Measurements from ENCODE around the gene HSPG2.
"Not testable (repeated sequence)": the region's sequence is repeated elsewhere in the genome, so short reads cannot be mapped to it uniquely, and the experiment has no call there.

The HSPG2 gene

DNA sequence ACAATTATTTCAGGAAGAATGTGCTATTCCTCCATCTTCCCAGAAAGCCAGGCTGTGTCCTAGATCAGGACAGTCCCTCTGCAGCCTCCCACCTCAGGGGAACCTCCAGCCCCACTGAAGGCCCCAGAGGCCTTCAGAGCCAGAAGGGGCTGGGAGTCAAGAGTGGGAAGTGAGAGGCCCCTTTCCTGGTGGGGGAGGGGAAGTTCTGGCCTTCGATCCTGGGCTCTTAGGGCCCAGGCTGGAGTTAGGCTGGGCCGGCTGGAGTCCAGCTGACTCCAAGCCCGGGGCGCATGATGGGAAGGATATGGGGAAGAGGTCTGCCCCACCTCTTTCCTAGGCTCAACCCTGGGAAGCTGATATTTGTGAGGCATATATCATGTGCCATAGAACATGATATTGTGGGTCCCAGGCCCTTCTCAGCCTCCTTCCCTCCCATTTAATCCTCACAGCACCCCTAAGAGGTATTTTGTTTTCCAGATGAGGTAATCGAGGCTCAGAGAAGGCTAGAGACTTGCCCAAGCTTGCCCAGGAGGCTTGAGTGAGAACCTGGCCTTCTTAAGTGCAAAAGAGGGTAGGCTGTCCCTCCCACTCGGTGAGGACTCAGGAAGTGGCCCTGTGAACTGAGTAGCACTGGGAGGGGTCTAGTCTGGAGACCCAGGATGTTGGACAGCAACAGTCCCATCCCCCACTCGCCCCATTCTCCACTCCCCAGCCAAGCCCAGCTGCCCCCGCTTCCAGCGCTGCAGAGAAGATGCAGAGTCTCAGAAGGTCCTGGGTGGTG, 18.6 kb upstream of the HSPG2 start:
- DNase-seq: no peak

DNA sequence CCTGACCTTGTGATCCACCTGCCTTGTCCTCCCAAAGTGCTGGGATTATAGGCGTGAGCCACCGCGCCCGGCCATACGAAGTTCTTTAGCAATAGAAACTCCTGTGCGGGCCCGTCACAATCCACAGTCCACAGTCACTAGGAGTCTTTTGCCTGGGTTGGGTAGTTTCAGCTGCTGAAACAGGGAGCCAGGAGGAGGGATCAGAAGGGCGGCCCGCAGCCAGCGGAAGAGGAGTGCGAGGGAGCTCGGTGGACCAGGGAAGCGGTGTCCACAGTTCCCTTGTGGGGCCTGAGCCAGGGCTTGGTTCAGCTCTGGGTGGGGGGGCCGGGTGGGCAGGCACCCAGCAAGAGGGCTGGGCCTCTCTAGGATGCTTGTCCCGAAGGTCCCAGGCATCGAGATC, 17.9 kb upstream of the HSPG2 start:
- no peak for DNase-seq

DNA sequence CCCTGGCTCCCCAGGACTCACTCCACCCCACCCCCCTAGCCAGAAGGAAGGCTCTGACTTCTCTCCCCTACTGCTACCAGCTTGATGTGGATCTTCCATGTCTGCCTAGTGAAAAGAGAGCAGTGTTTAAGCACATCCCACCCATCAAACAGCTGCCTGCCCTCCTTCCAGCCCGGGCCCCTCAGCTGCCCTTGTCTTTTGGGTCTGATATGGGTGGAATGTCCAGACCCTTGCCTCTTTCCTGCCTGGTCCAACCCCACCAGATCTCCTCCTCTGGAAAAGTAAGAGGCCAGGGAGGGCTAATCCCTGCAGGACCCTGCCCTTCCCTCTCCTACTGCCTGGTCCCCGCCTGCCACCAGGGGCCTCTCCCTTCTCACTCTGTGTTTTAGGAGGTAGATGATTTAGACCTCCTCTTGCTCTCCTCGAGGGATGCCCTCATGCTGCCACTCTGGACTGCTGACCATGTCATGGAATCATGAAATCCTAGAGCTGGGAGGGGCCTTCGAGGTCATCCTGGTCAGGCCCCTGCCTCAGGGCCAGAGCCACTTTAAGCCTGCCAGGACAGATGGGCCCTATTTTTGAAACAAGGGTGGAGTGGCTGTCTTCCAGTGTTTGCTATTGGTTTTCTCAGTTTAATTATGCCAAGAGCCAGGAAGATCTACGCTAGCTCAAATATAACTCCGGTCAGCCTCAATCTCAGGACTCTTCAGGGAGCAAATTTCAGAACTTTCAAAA, 15.8 kb upstream of the HSPG2 start:
- no peak for DNase-seq

DNA sequence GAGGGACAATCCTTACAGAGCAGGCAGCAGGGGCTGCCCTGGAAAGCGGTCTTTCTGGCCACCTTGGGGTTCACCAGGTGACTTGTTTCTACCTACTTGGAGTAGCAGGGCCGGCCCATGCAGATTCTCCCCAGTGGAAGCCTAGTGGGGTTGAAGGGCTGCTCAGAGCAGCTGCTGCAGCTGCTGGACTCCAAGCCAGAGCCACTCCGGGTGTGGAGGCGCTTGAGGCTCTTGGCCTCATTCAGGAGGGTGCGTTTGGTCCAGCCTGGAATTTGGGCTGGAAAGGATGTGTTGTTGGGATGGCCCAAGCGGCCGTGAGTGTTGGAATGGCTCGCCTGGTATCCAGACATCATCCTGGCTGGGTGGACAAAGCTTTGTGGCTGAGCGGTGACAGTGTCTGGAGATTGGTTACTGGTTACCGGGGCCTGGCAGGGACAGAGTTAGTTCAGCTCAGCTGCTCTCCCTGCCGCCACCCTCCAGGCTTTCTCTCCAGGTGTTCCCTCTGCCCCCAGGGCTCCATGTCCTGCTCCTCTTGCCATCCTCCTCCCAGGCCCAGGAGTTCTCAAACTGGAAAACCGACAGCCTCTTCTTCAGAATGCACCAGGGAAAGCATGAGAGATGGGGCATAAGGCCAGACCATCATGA, 14.2 kb upstream of the HSPG2 start:
- no peak for DNase-seq

DNA sequence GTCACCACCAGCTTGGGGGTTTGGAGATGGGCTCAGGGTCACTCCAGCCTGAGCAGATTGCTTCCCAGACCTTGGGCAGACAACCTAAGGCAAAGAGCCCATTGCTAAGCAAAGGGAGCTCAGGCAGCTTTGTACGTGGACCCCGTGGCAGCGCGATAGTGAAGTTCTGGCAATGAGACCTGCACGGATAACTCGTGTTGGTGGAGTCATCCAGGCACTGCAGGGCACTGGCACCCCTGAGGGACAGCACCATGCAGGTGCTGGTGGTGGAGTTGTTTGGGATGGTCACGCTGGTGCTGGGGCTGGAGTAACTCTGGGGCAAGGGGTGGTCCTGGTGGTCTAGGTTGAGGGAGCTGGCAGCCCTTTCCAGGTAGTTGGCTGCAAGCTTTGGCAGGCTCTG, 13.6 kb upstream of the HSPG2 start:
- DNase-seq: no peak

DNA sequence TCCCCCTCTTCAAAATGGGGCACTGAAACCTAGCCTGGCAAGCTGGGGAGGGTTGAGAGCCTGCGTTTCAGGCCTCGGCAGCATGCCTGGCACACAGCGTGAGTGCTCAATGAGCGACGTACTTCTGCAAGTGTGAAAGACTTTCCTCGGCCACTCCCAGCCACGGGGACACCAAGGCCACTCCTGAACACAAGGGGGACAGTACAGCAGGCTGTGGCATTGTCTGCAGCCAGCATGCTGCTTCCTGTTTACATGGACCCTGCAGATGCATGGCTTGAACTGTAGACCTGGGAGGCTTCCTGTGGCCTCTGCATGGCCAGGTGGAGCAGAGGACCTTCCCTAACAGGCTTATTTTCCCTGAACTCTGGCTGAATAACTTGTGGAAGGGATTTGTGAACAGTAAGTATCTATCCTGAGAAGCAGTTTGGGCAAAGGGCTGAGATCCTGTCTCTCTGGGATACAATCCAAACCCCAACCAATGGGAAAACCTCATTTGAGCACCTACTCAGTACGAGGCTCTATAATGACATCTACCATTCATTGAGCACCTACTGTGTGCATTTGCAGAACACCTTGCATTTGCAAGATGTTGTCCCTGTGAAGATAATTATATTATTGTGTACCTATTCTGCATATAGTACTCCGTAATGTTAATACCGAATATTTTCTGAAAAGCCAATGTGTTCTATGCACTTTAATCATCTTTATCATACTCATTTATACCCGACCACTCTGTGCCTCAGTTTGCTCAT, 9.9 kb upstream of the HSPG2 start:
- no peak for DNase-seq

DNA sequence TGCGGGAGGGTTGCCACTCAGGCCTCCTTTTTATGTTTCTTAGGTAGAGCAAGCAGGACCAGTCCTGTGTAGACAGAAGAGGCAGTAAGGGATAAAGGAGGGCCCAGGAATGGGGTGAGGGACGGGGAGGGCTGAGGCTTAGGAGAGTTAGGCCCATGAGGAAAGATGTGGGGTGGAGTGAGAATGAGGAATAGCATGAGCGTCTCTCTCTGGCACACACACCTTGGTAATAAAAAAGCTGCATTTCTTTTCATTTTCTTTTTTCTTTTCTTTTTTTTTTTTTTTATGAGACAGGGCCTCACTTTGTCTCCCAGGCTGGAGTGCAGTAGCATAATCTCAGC, 7.6 kb upstream of the HSPG2 start:
- DNase-seq: no peak

DNA sequence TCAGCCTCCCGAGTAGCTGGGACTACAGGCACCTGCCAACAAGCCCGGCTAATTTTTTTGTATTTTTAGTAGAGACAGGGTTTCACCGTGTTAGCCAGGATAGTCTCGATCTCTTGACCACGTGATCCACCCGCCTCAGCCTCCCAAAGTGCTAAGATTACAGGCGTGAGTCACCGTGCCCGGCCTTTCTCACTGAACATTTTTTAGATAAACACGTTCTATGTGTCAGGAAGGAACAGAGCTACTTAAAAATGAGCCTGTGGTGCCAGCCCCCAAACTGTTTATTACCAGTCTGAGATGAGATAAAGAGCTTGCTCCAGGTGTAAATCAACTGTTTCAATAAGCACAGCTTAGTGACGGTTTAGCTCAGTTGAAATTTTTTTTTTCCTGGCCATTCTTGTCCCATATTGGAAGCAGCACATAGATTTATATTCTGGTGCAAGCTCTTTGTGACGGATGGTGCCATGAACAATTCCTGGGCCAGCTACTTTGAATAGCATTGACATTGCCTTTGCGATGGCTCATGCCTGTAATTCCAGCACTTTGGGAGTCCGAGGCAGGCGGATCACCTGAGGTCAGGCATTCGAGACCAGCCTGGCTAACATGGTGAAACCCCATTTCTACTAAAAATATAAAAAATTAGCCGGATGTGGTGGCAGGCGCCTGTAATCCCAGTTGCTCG, 6.0 kb upstream of the HSPG2 start:
- DNase-seq: not testable (repeated sequence)

DNA sequence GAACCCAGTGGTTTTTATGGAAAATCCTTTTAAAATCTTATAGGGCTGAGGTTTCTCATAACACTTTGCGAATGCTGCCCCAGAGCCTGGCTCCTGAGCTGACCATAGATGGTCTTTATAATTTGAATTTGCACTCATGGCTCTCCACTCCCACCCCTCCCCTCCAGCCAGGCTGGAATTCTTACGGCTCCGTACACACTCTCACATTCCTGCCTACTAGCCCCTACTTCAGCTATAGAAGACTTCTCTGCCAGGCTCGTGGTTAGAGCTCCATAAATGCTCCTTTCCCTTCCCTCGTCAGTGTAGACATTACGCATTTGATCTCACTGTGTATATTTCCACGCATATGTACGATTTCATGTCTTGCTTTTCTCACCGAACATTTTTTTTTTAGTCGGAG, 5.4 kb upstream of the HSPG2 start:
- DNase-seq: no peak

DNA sequence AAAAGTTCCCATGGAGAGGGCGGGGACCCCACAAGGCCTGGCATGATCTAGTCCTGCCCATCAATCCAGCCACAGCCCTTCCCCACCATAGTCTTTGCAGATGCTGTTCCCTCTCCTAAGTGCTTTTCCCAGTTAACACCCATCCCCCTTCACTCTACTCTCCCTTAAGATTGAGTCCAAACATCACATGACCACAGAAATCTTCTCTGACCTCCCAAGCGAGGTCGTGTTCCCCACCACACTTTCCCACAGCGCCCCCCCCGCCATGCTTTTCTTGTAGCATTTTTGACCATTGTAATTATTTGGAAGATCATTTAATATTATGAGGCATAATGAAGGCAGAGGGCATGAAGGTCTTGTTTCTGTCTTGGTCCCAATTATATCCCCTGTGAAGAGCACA, 4.3 kb upstream of the HSPG2 start:
- no peak for DNase-seq

DNA sequence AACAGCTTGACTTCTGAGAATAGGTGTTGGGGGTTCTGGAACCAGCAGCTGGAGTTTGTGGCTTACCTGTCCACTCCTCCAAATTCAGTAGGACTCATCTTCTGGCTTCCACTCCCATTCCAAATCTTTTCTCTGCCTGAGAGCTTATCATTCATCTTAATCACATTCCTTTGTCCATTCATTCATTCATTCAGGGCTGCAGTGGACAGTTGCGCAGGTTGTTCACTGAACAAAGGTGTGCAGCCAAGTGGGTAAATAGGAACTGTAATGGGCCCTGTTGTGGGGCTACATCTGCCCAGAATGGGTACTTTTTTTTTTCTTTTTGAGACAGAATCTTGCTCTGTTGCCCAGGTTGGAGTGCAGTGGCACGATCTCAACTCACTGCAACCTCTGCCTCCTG, 3.4 kb upstream of the HSPG2 start:
- no peak for DNase-seq

DNA sequence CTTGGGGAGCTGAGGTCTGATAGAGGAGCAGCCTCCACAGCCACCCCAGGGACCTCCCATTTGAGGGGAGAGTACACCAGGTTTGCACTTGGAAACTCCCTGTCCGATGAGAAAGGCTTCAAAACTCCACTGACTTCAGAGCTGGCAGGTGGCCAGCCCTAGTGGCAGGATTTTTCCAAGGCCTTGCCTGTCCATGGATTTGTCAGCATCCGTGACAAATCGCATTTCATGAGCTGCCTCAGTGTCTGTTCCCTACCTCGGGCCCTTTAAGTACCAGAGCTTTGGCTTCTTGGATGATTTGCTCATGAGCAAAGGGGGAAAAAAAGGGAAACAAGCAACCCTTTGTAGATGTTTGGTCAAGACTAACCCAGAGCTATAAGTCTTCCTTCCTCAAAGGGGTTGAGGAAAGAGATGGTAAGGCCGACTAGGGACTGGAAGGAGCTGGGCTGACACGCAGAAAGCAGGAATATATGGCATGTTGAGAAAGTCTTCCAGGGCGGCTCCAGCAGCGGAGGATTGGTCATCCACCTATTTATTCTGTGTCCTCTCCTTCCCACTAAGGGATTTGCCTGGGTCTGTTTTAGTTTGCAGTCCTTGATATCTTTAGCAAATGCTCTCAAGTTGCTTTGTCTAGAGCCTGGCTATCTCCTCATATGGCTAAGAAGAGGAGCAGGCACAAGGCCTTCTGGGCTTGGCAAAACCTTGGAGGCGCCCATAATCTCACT, 2.7 kb upstream of the HSPG2 start:
- DNase-seq: no peak

DNA sequence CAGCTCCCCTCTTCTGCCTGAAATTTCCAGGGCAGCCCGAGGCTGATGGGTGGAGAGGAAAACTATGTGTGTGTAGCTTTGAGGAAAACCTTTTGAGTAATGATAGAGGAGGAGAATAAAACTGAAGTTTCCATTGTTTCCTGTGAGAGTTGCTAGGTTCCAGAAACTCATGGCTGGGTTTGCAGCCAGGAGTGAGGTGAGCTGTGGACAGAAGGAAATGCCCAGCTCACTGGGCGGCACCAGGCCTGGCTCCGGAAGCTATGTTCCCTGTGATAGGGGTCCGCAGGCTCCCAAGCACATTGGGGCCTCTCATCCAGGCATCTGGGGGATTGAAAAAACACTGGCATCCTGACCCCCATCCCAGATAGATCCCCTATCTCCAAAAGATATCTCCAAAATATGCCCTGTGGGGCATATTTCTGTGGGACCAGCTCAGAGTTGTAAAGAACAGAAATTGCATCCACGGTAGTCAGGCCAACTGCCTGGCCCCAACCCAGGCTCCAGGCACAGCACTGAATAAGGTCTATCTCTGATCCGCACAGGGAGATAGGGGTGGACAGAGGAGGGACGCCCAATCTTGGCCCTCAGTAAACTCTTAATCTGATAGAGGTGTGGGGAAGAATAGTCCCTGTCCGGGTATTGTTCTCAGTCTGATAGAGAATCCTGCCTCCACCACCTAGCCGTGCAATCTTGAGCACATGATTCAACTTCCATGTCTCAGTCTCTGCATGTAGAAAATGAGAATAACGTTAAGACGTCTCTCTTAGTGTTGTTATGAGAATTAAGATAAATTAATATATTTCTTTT, 1.8 kb upstream of the HSPG2 start:
- DNase-seq: no peak

DNA sequence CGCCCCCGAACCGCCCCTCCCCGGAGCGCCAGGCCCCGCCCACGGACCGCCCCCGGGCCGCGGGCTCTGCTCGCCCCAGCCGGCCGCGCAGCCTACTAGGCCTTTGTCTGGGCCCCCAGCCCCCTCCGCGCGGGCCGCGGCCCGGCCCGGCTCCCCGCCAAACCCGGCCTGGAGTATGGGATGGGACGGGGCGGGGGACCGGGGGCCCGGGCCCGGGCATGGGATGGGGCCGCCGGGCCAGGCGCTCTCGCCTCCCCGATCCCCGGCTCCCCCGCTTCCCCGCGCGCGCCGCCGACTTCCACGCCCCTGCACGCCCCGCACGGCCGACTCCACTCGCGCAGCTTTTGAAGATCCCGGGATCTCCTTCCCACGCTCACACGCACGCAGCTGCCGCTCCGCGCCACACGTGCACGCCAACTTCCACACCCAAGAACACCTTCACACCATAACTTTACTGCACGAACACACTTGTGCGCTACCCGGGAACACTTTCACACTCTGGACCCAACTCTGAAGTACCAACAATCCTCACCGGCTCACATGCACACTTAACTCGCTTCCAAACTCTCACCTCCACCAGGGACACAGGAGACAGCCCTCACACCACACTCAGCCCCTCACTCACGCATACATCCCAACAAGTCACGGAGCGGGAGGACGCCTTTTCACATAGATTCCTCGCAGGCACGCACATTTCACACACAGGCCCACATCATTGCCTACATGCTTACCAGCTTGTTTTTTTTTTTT, 437 bp upstream of the HSPG2 start:
- peak; percentile 64 for DNase-seq

DNA sequence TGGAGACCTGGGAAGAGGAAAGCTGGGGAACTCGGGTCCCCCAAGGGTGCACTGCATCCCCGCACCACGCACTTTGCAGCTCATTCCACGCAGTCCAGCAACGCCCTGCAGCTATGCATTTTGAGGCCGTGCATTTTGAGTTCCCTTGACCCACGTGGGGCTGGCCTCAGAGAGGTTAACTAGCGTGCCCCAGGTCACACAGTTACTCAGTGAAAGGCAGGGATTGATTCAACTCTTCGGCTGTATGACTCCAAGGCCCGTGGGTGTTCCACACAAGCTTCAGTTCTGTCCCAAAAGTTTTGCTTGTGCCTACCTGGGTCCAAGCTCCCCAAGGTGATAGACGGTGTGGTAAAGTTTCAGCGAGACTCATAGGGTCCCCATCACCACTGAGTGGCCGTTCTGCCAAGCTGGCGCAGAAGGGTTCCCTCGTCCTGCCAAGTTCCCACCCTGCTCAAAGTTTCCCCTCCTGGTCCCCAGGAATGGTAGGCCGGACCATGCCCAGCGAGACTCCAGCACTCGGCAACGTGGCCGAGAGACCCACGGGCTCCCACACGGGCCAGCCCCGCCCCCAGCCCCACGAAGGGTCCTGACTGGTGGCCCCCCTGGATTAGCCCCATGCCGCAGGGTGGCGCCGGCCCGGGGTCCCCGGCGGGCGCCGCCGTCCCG, 611 bp downstream of the HSPG2 start:
- DNase-seq: no peak

DNA sequence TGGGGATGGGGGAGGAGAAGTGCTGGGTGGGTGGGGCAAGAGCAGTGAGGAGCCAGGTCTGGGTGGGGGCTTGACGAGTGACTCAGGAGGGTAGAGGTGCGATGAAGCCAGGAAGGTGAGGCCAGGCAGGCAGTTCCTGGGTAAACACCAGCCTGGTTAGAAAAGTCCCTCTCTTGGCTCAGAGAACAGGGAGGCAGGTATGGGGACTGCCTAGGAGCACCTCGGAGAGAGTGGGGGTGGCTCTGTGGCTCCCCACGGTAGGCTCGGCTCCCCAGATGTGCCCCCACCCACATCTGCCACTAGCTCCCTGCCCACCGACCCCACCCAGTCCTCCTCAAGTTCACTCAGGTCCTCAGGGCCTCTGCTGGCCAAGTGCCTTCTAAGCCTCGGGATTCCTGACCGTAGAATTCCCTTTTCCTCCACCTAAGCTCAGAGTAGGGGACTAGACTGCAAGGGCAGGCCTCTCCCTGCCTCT, 1.2 kb downstream of the HSPG2 start:
- DNase-seq: no peak

DNA sequence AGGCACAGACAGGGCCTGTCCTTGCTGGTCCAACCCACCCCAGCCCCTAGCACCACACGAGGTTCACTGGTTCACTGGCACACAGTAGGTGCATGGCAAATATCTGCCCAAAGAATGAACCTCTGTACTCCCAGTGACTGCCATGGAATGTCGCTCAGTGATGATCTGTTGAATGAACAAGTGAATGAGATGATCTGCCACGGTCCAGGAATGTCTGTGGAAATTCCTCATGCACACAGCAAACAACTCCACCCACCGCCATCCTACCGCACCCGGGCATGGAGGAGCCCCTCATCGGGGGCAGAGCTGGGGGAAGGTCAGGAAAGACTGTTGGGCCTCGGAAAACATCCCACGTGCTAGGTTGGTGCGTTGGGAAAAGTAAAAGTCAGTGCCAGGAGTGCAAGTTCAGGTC, 1.7 kb downstream of the HSPG2 start:
- DNase-seq: no peak

DNA sequence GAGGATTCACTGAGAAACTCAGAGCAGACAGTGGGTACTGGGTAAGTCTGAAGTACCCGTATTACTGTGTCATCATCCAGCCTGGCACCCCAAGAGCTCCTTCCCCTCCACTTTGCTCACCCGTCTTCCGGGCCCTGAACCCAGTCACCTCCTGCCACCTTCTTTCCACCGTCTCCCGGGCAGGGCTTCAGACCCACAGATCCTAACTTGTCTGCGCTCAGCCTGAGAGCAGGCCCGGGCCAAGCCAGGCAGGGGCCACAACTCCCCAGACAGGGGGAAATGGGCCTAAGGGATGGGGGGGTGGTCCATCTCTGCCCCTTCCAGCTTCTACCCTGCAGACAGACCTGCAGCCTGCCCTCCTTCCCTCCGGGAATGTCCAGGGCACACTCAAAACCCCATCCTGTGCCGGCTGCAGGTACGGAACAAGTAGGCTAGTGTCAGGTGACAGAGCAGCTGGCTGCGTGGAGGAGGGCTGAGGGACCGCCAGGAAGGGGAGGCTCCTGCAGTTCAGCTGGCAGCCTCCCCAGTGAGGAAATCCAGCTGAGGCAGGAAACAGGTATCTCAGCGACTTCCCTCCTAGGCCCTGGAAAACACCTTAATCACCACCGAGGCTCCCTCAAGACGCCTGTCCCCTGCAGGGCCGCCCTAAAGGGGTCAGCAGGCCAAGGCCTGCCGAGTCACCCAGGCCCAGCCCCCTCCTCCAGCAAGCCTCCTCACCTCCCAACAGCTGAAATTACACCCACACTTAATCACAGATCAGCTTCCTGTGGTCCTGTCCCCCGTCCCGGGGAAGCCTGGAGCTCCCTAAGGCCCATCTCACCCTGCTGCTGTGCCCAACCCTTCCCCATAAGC, 3.5 kb downstream of the HSPG2 start:
- no peak for DNase-seq

DNA sequence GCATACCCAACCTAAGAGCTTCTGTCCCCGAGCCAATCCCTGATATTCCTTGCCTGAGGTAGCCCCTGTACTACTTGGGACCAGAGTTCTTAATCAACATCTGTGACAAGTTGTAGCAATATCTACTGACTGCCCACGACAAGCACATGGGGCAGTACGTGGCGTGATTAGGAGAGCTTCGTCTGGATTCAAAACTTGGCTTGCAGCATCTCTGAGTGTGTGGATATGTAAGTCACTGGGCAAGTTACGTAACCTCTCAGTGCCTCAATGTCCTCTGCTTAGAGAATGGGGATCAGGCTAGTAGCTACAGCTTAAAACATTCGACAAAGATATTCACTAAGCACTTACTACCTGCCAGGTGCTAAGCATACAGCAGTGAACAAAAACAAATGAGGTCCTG, 5.0 kb downstream of the HSPG2 start:
- no peak for DNase-seq
